ENCODE data around the gene GSTO2.

The GSTO2 gene

DNA sequence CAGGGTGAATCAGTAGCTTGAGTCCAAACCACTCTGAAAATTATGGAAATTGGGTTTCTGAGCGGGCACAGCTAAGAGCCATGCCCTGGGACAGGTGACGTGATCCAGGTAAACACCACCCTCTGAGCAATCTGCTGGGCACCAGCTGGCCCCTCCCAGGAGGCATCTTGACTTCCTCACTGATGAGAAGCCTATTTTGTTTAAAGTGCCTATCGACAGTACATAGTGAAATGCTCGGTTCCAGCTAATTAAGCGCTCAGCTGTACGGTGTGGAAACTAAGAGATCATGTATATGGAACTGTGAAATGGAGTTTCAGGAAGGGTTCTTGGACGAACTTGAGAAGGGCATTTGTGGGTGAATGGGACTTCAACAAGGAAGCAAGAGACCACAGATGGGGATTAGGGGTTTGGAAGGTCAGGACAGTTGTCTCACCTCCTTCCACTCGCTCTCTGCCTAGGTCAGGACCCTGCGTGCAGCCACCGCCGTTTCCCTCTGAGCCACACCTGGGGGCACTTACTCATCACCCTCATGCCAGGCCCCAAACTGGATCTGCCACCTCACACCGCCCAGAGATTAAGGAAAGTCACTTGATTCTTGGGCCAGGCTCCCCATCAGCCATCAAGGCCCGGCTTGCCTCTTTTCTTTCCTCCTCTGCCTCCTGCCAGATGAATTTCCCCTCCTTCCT lies 66.1 kb downstream of the GSTO2 start:
- H3K9me2 ChIP-seq (replicated peaks; ENCODE audit: insufficient read depth, low read length), result no peaks in the 10 kb centered on the region
- H3K4me2 ChIP-seq (ENCODE audit: low read depth, low read length), result no peak overlapping the region
- TF ChIP-seq EZH2 (optimal IDR thresholded peaks at IDR 0.05; ENCODE audit: low read depth, low read length) (no peak), EZH2phosphoT487 (IDR thresholded peaks at IDR 0.05; ENCODE audit: low read length) (no peak)
- TF ChIP-seq, protein P1, sequence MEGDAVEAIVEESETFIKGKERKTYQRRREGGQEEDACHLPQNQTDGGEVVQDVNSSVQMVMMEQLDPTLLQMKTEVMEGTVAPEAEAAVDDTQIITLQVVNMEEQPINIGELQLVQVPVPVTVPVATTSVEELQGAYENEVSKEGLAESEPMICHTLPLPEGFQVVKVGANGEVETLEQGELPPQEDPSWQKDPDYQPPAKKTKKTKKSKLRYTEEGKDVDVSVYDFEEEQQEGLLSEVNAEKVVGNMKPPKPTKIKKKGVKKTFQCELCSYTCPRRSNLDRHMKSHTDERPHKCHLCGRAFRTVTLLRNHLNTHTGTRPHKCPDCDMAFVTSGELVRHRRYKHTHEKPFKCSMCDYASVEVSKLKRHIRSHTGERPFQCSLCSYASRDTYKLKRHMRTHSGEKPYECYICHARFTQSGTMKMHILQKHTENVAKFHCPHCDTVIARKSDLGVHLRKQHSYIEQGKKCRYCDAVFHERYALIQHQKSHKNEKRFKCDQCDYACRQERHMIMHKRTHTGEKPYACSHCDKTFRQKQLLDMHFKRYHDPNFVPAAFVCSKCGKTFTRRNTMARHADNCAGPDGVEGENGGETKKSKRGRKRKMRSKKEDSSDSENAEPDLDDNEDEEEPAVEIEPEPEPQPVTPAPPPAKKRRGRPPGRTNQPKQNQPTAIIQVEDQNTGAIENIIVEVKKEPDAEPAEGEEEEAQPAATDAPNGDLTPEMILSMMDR (IDR thresholded peaks at IDR 0.05; ENCODE audit: low read length), result no peak
- peaks cover 75% of the 10 kb centered on the region for H3K79me2 ChIP-seq (ENCODE audit: low read length)
- H4K20me1 ChIP-seq (ENCODE audit: insufficient read depth, low read length), result no peaks in the 10 kb centered on the region
- no peak overlapping the region for H3K9ac ChIP-seq (ENCODE audit: low read length)
- no peak overlapping the region for H3K4me3 ChIP-seq (ENCODE audit: low read length)
- peaks cover 29% of the 10 kb centered on the region for H3F3A ChIP-seq (ENCODE audit: insufficient read depth, low read length)
- H3K27ac ChIP-seq (ENCODE audit: low read length), result no peak overlapping the region
- no peaks in the 10 kb centered on the region for H3K36me3 ChIP-seq (replicated peaks; ENCODE audit: insufficient read depth, low read length)
- peaks cover 8% of the 10 kb centered on the region for H3K4me1 ChIP-seq (ENCODE audit: low read length)
- DNase-seq, result no peak
- H3K9me3 ChIP-seq (replicated peaks; ENCODE audit: insufficient read depth, low read length), result no peaks in the 10 kb centered on the region
- no peaks in the 10 kb centered on the region for H3K27me3 ChIP-seq (replicated peaks; ENCODE audit: insufficient read depth, low read length)
- no peak overlapping the region for H2AFZ ChIP-seq (ENCODE audit: low read length)

DNA sequence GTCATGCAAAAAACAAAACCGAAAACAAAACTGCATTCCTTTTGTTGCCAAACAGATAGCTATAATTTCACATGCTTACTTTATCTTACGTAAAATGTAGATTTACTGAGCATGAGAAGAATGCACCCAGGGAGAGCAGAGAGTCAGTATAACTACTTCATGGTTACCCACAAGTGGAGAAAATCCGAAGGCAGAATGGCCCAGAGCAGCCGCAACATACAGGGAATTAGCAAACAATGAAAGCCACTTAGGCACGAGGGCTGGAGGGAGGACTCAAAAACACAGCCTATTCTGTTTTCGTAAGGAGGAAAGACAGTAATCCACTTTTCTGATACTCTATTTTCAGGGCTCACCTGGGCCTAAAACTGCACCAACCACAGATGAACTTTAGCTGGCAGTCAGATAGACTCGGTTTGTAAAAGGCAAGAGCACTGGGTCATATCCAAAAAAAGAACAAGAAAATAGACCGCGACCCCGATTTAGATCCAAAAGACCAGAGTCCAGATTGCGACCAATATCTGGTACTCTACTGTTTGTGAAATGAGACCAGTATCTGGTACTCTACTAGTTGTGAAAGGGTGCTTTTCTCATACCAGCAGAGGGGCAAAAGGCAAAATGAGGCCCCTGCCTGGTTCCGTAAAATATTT lies 68.0 kb downstream of the GSTO2 start:
- Histone ChIP-seq H3K9me2 (replicated peaks; ENCODE audit: insufficient read depth, low read length) (no peaks in the 10 kb centered on the region), H3K36me3 (replicated peaks; ENCODE audit: insufficient read depth, low read length) (no peaks in the 10 kb centered on the region), H3K4me2 (ENCODE audit: low read depth, low read length) (peak overlapping the region; percentile 97), H3K79me2 (ENCODE audit: low read length) (peaks cover 57% of the 10 kb centered on the region), H3K4me3 (ENCODE audit: low read length) (peak overlapping the region; percentile 82), H3F3A (ENCODE audit: insufficient read depth, low read length) (peaks cover 29% of the 10 kb centered on the region), H4K20me1 (ENCODE audit: insufficient read depth, low read length) (no peaks in the 10 kb centered on the region), H3K4me1 (ENCODE audit: low read length) (peaks cover 8% of the 10 kb centered on the region), H3K9ac (ENCODE audit: low read length) (peak overlapping the region; percentile 79; the same call in 1 of the 2 replicates), H3K9me3 (replicated peaks; ENCODE audit: insufficient read depth, low read length) (no peaks in the 10 kb centered on the region), H2AFZ (ENCODE audit: low read length) (peak overlapping the region; percentile 73), H3K27me3 (replicated peaks; ENCODE audit: insufficient read depth, low read length) (no peaks in the 10 kb centered on the region), H3K27ac (ENCODE audit: low read length) (peak overlapping the region; percentile 85; the same call in 1 of the 2 replicates)
- no peak for TF ChIP-seq EZH2phosphoT487 (IDR thresholded peaks at IDR 0.05; ENCODE audit: low read length)
- no peak for TF ChIP-seq EZH2 (optimal IDR thresholded peaks at IDR 0.05; ENCODE audit: low read depth, low read length)
- TF ChIP-seq, protein P1 (IDR thresholded peaks at IDR 0.05; ENCODE audit: low read length), result no peak
- DNase-seq, result peak; percentile 35

DNA sequence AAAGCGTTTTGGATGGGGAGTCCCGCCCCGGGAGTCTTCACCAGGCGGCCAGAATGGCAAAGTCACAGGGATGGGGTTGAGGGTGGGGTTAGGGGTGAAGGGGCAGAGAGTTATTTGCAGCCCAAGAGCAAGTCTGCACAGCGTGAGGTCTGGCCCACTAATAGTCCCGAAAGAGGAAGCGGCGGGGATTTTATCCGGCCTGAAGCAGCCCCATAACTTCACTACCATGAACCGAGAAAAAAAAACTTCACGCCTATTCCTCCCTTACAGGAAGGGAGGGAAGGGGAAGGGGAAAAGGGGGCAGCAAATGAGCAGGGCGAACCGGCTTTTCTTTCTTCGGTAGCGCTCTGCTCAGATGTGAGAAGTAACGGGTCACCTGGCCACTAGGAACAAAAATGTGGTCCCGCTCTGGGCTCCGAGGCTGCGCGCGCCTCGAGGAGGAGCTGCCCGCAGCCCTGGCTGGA lies 68.6 kb downstream of the GSTO2 start:
- peak; percentile 58 for DNase-seq
- no peaks in the 10 kb centered on the region for H3K9me3 ChIP-seq (replicated peaks; ENCODE audit: insufficient read depth, low read length)
- peak overlapping the region; percentile 97 for H3K4me2 ChIP-seq (ENCODE audit: low read depth, low read length)
- peak overlapping the region; percentile 79 for H3K9ac ChIP-seq (ENCODE audit: low read length)
- H3K27me3 ChIP-seq (replicated peaks; ENCODE audit: insufficient read depth, low read length), result no peaks in the 10 kb centered on the region
- H3K4me1 ChIP-seq (ENCODE audit: low read length), result peaks cover 8% of the 10 kb centered on the region
- TF ChIP-seq, protein P1 (IDR thresholded peaks at IDR 0.05; ENCODE audit: low read length), result no peak
- TF ChIP-seq EZH2 (optimal IDR thresholded peaks at IDR 0.05; ENCODE audit: low read depth, low read length), result no peak
- peak overlapping the region; percentile 73 for H2AFZ ChIP-seq (ENCODE audit: low read length)
- H3F3A ChIP-seq (ENCODE audit: insufficient read depth, low read length), result peaks cover 29% of the 10 kb centered on the region
- H3K4me3 ChIP-seq (ENCODE audit: low read length), result peak overlapping the region; percentile 82
- H4K20me1 ChIP-seq (ENCODE audit: insufficient read depth, low read length), result no peaks in the 10 kb centered on the region
- H3K79me2 ChIP-seq (ENCODE audit: low read length), result peaks cover 51% of the 10 kb centered on the region
- peak overlapping the region; percentile 85; the same call in 1 of the 2 replicates for H3K27ac ChIP-seq (ENCODE audit: low read length)
- H3K9me2 ChIP-seq (replicated peaks; ENCODE audit: insufficient read depth, low read length), result no peaks in the 10 kb centered on the region
- H3K36me3 ChIP-seq (replicated peaks; ENCODE audit: insufficient read depth, low read length), result no peaks in the 10 kb centered on the region

All from MM.1S (cell line).